Endothelial cell of umbilical vein (primary cell): ENCODE results near the gene SFXN3. TPM values are rescaled to one million over a fixed set of nuclear protein-coding genes. Genes with fewer than 3 reads are reported as not detected.

ENCODE experiments used
- BruUV-seq: library from RNA; stranded (reverse); fragments of 400-500 nt; replicated peaks from 2 replicates; lab custom pipeline; 2021; lab: Mats Ljungman, UMichigan
- CTCF ChIA-PET: fragments of 300-600, 350-600 bp; sonication (Branson Sonifier 250); formaldehyde crosslinking; loops from one replicate; lab custom pipeline; 2021; ENCODE audit warnings: antibody characterized with exemption, inconsistent platforms; lab: Charles Lee
- POLR2A ChIA-PET: fragments of 300-600, 350-600 bp; sonication (Branson Sonifier 250); formaldehyde crosslinking; loops from one replicate; lab custom pipeline; 2021; ENCODE audit warnings: antibody characterized with exemption, inconsistent platforms; lab: Charles Lee
- DNase-seq: peaks from one replicate; pipeline ENCODE4 v3.0.0-alpha.2; 2011; ENCODE audit warnings: low read depth, low spot score
- FAIRE-seq: peaks from 2 replicates; lab custom pipeline; 2011; peaks lifted over from hg19 to GRCh38; lab: Jason Lieb, UNC
- H2AFZ ChIP-seq: 2 replicates; pipeline ENCODE4 v1.6.0; 2012; ENCODE audit warnings: low read depth, low read length, control low read depth, inconsistent platforms
- H3K27ac ChIP-seq: 2 replicates; pipeline ENCODE4 v1.5.1; 2011; ENCODE audit warnings: low read depth, mild to moderate bottlenecking, control low read depth, low read length, moderate library complexity; ENCODE audit not compliant: insufficient read depth
- H3K27me3 ChIP-seq, 2 experiments: 2 replicates each; pipeline versions ENCODE4 v1.6.0 to v1.6.1; 2011; ENCODE audit warnings: low read length in 2 of 2, mixed read lengths in 1 of 2; ENCODE audit not compliant: control insufficient read depth in 2 of 2, insufficient read depth in 2 of 2
- H3K36me3 ChIP-seq, 2 experiments: 2 replicates in 1 of 2; 3 replicates in 1 of 2; pipeline ENCODE4 v1.5.1; 2011; ENCODE audit warnings: low read length in 2 of 2, mild to moderate bottlenecking in 1 of 2, moderate library complexity in 1 of 2; ENCODE audit not compliant: control insufficient read depth in 2 of 2, insufficient read depth in 2 of 2; ENCODE audit errors: extremely low read depth in 1 of 2
- H3K4me1 ChIP-seq: 3 replicates; pipeline ENCODE4 v1.5.1; 2011; ENCODE audit warnings: mild to moderate bottlenecking, low read length; ENCODE audit not compliant: control insufficient read depth, insufficient read depth; ENCODE audit errors: extremely low read depth
- H3K4me2 ChIP-seq: 2 replicates; pipeline ENCODE4 v1.6.1; 2011; ENCODE audit warnings: low read length, control low read depth, mixed read lengths; ENCODE audit not compliant: insufficient read depth
- H3K4me3 ChIP-seq, 3 experiments: fragments of 200-600 bp in 1 of 3; sonication (generic), shearing (Covaris generic) in 1 of 3; replicated peaks in 1 of 3; 2 replicates each; pipeline ENCODE4 v1.5.1; 2011 to 2016; ENCODE audit warnings: control low read depth in 3 of 3, low read length in 3 of 3, mild to moderate bottlenecking in 2 of 3, inconsistent platforms in 1 of 3, low read depth in 1 of 3, moderate library complexity in 1 of 3; ENCODE audit not compliant: insufficient read depth in 1 of 3
- H3K79me2 ChIP-seq: 2 replicates; pipeline ENCODE4 v1.6.0; 2012; ENCODE audit warnings: low read length, inconsistent platforms; ENCODE audit not compliant: control insufficient read depth, insufficient read depth
- H3K9ac ChIP-seq: replicated peaks from 2 replicates; pipeline ENCODE3; 2011; ENCODE audit warnings: low read length, control low read depth; ENCODE audit not compliant: insufficient read depth; ENCODE audit errors: extremely low read depth
- H3K9me1 ChIP-seq: replicated peaks from 3 replicates; pipeline ENCODE4 v1.6.0; 2011; ENCODE audit warnings: mild to moderate bottlenecking, low read length; ENCODE audit not compliant: control insufficient read depth, insufficient read depth; ENCODE audit errors: extremely low read depth
- H3K9me3 ChIP-seq: replicated peaks from 2 replicates; pipeline ENCODE4 v1.5.1; 2012; ENCODE audit warnings: low read length, inconsistent platforms; ENCODE audit not compliant: control insufficient read depth, insufficient read depth
- H4K20me1 ChIP-seq: replicated peaks from 2 replicates; pipeline ENCODE3; 2011; ENCODE audit warnings: mild to moderate bottlenecking, low read length; ENCODE audit not compliant: control insufficient read depth, insufficient read depth; ENCODE audit errors: extremely low read depth
- EZH2 ChIP-seq: IDR thresholded peaks from 2 replicates; pipeline ENCODE4 v1.6.1; 2012; ENCODE audit warnings: borderline replicate concordance, low read depth, mild to moderate bottlenecking, moderate library complexity, low read length, inconsistent platforms; ENCODE audit not compliant: severe bottlenecking
- FOS ChIP-seq: IDR thresholded peaks from 2 replicates; pipeline ENCODE4 v1.6.1; 2011; ENCODE audit warnings: mild to moderate bottlenecking, low read length, moderate library complexity, borderline replicate concordance; ENCODE audit not compliant: insufficient read depth
- JUN ChIP-seq: IDR thresholded peaks from 2 replicates; pipeline ENCODE4 v1.6.1; 2011; ENCODE audit warnings: borderline replicate concordance, low read depth; ENCODE audit not compliant: insufficient read length, insufficient read depth
- MYC ChIP-seq: IDR thresholded peaks from one replicate; pipeline ENCODE4 v1.6.1; 2011; ENCODE audit warnings: mild to moderate bottlenecking, low read depth, low read length
- POLR2A ChIP-seq: IDR thresholded peaks from 2 replicates; pipeline ENCODE4 v1.6.1; 2012; ENCODE audit warnings: low read depth, mild to moderate bottlenecking, control low read depth, low read length
- POLR2AphosphoS5 ChIP-seq: IDR thresholded peaks from 2 replicates; pipeline ENCODE4 v1.6.1; 2012; ENCODE audit warnings: low read depth, mild to moderate bottlenecking, control low read depth, low read length, moderate library complexity; ENCODE audit not compliant: insufficient read depth
- dilution Hi-C: fragments of 300-500 bp; cut with MboI; formaldehyde crosslinking; loops from one replicate; pipeline ENCODE4 v1.15.0; 2019; ENCODE audit warnings: low sequenced_read_pairs; ENCODE audit not compliant: extremely low pct_ligation_motif_present
- intact Hi-C: fragments of 100-400 bp; cut with micrococcal nuclease; formaldehyde crosslinking; loops from one replicate; pipeline ENCODE4 v1.10.0; 2022
- polyA plus RNA-seq, 4 experiments: library from polyadenylated mRNA; depleted of rRNA in 3 of 4; stranded (reverse) in 3 of 4; unstranded in 1 of 4; fragments of >200 nt; gene quantifications; 2 replicates each; pipeline versions ENCODE4 v1.2.1 to v1.2.3, GENCODE V29; 2011 to 2012; ENCODE audit warnings: missing spikeins in 1 of 4
- total RNA-seq: library from RNA; stranded (reverse); gene quantifications from 2 replicates; pipeline ENCODE4 v1.2.3, GENCODE V29; 2021
- TF ChIP-seq, protein P1 (sequence below): IDR thresholded peaks from 2 replicates; pipeline ENCODE4 v1.6.1; 2011; ENCODE audit not compliant: insufficient read depth, insufficient read length
- TF ChIP-seq, protein P2 (sequence below), 2 donors: IDR thresholded peaks; 1 replicate in 1 of 2; 2 replicates in 1 of 2; pipeline ENCODE4 v1.5.1; 2011; ENCODE audit warnings: low read length in 2 of 2, mild to moderate bottlenecking in 2 of 2, moderate library complexity in 2 of 2, control low read depth in 1 of 2, inconsistent platforms in 1 of 2, low read depth in 1 of 2; ENCODE audit not compliant: insufficient read depth in 1 of 2; ENCODE audit errors: extremely low read depth in 1 of 2

The SFXN3 gene
- total and polyA plus RNA-seq, 2 donors (not counting 3 experiments of a cell fraction or from before 2014, with no cell fraction given): 83.1 to 117 TPM

DNA sequence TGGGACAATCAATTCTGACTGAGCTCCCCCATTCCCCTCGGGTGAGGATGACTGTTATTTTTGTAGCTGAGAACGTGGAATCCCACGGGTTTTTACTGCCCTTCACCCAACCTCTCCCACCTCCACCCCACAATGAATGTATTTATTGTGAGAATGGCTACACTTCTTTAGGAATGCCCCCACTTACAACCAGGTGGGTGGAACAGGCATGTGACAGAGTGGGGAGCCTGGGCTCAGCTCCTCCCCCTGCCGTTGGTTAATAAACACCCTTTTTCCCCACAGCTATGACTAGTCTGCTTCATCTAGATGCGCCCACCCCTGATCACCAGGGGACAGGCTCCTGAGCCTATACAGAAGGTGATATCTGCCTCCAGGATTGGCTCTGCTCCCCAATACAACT, 45.7 kb upstream of the SFXN3 start:
- Histone ChIP-seq H3K27ac (no peak overlapping the region), H3K9me1 (no peaks in the 10 kb centered on the region), H3K27me3 (no peaks in the 10 kb centered on the region), H3K4me2 (no peak overlapping the region), H3K4me3 (no peak overlapping the region), H4K20me1 (no peaks in the 10 kb centered on the region), H3K4me1 (peaks cover 12% of the 10 kb centered on the region), H2AFZ (no peak overlapping the region), H3K79me2 (peaks cover 26% of the 10 kb centered on the region), H3K9me3 (no peaks in the 10 kb centered on the region), H3K36me3 (peaks cover 0 to 14% of the 10 kb centered on the region in 2 experiments), H3K9ac (no peak overlapping the region)
- CTCF ChIA-PET: interaction anchor here (1.1 to 1.4 kb wide), 3 partner anchors 13 to 29 kb away, joined by 3 to 4 read pairs (median 3); partner anchors contain the start of gene SEMA4G
- intact Hi-C loops (no loop called here), dilution Hi-C loops (no loop called here)
- TF ChIP-seq MYC (no peak), POLR2AphosphoS5 (no peak), EZH2 (no peak), JUN (no peak), FOS (no peak), POLR2A (no peak)
- TF ChIP-seq, protein P1, sequence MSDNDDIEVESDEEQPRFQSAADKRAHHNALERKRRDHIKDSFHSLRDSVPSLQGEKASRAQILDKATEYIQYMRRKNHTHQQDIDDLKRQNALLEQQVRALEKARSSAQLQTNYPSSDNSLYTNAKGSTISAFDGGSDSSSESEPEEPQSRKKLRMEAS: no peak
- TF ChIP-seq, protein P2, sequence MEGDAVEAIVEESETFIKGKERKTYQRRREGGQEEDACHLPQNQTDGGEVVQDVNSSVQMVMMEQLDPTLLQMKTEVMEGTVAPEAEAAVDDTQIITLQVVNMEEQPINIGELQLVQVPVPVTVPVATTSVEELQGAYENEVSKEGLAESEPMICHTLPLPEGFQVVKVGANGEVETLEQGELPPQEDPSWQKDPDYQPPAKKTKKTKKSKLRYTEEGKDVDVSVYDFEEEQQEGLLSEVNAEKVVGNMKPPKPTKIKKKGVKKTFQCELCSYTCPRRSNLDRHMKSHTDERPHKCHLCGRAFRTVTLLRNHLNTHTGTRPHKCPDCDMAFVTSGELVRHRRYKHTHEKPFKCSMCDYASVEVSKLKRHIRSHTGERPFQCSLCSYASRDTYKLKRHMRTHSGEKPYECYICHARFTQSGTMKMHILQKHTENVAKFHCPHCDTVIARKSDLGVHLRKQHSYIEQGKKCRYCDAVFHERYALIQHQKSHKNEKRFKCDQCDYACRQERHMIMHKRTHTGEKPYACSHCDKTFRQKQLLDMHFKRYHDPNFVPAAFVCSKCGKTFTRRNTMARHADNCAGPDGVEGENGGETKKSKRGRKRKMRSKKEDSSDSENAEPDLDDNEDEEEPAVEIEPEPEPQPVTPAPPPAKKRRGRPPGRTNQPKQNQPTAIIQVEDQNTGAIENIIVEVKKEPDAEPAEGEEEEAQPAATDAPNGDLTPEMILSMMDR (IDR thresholded peaks at IDR 0.05; ENCODE audit: extremely low read depth in 1 of 2, insufficient read depth in 1 of 2, low read depth in 1 of 2, low read length in 2 of 2): no peak
- POLR2A ChIA-PET: no interaction called here
- FAIRE-seq: no peak
- no TSS peak for BruUV-seq
- no peak for DNase-seq
